NCI-H146 treated with DMSO at 0.1 percent for 48 hours (cell line): ENCODE results near the gene CEACAM3.

ENCODE experiments used
- DNase-seq: peaks from one replicate; lab custom pipeline; 2025; ENCODE audit not compliant: unreplicated experiment; lab: John Stamatoyannopoulos, UW

The CEACAM3 gene

GRCh38 chr19:41792513-41793413 is 3.6 kb upstream of the CEACAM3 start:
- DNase-seq: no peak

GRCh38 chr19:41793414-41793727 is 3.0 kb upstream of the CEACAM3 start:
- DNase-seq: no peak

GRCh38 chr19:41795031-41795461 is 1.3 kb upstream of the CEACAM3 start:
- peak; percentile 30 for DNase-seq

GRCh38 chr19:41796901-41797300 is 514 bp downstream of the CEACAM3 start:
- no peak for DNase-seq

- no peak for DNase-seq
Observed at GRCh38 chr19:41799444-41800000, 3.1 kb downstream of the CEACAM3 start.

DNA sequence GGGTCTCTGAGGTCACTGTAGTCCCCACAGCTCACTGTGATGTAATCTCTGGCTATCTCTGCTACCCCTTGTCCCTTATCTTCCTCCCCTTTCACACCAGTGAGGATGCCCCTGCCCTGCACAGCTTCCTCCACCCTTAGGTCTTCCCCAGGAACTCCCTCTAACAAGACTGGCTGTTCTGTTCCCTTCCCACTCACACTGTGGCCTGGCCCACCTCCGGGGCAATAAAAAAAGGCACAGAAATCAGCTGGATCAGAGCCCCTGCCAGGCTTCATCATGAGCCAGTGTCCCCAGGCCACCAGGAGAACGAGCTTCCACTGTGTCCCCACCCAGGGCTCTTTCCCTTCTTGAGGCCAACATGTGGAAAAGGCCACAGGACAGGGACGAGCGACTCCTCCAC is 4.6 kb downstream of the CEACAM3 start:
- no peak for DNase-seq

DNA sequence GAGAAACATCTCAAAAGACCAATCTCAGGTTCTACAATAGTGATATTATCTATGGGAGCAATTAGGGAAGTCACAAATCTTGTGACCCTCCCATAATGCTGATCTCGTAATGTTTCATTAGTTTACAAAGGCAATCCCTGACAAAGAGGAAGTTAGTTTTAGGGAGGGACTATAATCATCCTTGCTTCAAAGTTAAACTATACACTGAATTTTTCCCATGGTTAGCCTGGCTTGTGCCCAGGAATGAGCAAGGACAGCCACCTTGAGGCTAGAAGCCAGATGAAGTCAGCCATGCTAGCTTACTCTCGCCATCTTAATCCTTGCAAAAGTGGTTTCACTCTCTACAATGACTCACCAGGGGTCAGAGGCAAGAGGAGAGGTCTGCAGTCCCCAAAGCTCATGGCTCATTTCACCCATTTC is 5.4 kb downstream of the CEACAM3 start:
- no peak for DNase-seq

- DNase-seq: no peak
Observed at GRCh38 chr19:41802770-41803169, 6.4 kb downstream of the CEACAM3 start.

DNA sequence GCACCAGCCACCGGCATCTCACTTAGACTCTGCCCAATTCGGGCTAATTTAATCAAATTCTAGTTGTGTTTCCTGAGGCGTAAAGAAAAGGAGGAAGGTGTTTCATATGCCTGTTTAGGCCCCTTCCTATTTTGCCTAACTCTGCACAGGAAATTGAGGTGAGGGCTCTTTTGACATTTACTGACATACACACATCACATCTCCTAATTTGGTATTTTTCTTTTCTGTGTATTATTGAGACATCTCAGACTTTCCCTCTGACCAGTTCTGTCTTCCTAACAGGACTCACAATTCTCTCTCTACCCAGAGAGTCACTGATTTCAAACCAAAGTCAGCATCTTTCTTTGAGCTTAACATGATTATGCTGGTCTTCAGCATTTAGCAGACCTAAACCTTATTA is 7.9 kb downstream of the CEACAM3 start:
- no peak for DNase-seq

GRCh38 chr19:41807176-41807575 is 10.8 kb downstream of the CEACAM3 start:
- DNase-seq: no peak

- no peak for DNase-seq
Observed at GRCh38 chr19:41808663-41809566, 12.5 kb downstream of the CEACAM3 start.

- no peak for DNase-seq
Observed at GRCh38 chr19:41810301-41810700, 13.9 kb downstream of the CEACAM3 start.

- DNase-seq: no peak
Observed at GRCh38 chr19:41811036-41811435, 14.6 kb downstream of the CEACAM3 start.

DNA sequence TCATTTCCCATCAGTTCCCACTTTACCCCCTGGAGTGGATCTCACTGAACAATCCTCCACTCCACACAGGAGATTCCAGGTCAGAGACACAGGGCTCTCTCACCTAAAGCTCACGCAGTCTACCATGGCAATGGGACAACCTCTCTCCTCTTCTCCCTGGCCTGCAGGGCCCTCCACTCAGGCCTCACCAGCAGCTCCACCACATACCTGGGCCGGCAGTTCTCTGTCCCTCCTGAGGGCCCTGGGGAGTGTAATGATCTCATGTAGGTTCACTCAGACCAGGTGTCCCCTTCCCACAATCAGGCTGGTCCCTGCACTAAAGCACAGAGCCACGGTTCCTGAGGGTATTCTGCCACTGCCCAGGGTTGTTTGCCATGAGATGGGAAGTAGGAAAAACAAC is 15.6 kb downstream of the CEACAM3 start:
- DNase-seq: no peak

GRCh38 chr19:41813911-41814310 is 17.5 kb downstream of the CEACAM3 start:
- no peak for DNase-seq

GRCh38 chr19:41815301-41815700 is 18.9 kb downstream of the CEACAM3 start:
- DNase-seq: no peak

DNA sequence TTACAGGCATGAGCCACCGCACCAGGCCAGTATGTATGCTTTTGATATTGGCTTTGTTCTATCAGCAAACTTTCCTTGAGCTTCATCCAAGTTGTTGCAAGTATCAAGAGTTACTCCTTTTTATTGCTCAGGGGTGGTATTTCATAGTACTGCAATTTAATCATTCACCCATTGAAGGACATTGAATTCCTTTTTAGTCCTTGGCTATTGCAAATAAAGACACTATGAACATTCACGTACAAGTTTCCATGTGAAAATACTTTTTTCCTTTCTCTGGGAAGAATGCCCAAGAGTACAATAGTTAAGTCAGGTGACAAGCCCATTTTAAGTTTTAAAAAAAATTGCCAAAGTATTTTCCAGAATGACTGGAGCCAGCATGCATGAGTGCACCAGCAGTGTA is 20.4 kb downstream of the CEACAM3 start:
- no peak for DNase-seq

GRCh38 chr19:41821003-41821735 is 24.8 kb downstream of the CEACAM3 start:
- peak; percentile 85 for DNase-seq

- no peak for DNase-seq
Observed at GRCh38 chr19:41837981-41838708, 41.8 kb downstream of the CEACAM3 start.

DNA sequence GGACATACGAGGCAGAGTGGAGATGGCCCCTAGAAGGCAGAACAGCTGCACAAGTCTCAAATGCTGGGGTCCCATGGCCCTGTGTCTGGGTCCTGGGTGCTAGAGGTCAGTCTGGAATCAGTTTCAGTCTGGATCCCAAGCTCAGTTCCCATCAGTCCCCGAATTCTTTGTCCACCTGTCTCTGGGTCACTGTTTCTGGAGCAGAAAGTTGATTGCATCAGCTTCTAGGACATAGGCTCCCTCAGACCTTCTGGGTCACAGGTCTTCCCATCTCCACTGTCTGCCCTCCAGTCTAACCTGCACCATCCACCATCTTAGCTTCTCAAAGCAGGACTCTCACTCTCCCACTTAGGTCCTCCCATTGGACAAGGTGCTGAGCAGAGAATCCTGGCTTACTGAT is 42.8 kb downstream of the CEACAM3 start:
- no peak for DNase-seq
